Stimulated activated CD8-positive, alpha-beta memory T cell treated with anti-CD3 and anti-CD28 coated beads, Interleukin-2, amount 100 ng/mL, for 1 hour (primary cell): ENCODE results near the gene MYB.
A peak's percentile ranks its signal among the peaks of the same experiment; 100 is the strongest.
"Not testable (repeated sequence)": the region's sequence is repeated elsewhere in the genome, so short reads cannot be mapped to it uniquely, and the experiment has no call there.

Experiments used
- DNase-seq, 2 donors: peaks; one replicate each; pipeline ENCODE4 v3.0.0-alpha.2; 2020; ENCODE audit warnings: low read depth in 2 of 2

Gene MYB

GRCh38 chr6:135164387-135164786 is 16.7 kb upstream of the MYB start:
- DNase-seq, result not testable (repeated sequence)

DNA sequence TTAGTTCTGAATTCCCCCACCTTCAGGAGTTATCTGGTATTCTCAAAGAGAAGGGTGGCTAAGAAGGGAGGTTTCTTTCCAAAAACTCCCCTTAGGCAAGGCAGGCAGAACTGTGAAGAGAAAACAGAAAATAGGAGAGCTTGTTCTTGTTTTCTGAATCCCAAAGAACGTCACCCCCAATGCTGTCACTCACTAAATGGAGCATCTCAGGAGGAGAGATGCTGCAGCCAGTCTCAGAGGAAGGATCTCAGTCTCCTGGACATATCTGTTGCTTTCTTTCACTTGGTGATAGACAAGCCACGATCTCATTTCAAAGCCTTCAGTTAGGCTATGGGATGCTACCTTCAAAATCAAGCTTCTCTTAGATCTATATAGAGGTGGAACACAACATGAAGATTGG is 16.1 kb upstream of the MYB start:
- DNase-seq, result no peak

DNA sequence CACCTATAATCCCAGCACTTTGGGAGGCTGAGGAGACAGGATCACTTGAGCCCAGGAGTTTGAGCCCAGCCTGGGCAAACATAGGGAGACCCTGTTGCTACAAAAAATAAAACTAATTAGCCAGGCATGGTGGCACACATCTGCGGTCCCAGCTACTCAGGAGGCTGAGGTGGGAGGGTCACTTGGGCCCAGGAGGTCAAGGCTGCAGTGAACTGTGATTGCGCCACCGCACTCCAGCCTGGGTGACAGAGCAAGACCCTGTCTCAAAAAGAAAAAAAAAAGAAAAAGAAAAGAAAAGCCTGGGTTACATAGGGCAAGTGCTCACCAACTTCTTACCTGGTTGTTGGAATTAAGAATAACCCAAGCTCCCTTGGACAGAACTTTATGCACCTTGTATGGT is 14.6 kb upstream of the MYB start:
- DNase-seq, result no peak

GRCh38 chr6:135167617-135168016 is 13.5 kb upstream of the MYB start:
- no peak for DNase-seq

DNA sequence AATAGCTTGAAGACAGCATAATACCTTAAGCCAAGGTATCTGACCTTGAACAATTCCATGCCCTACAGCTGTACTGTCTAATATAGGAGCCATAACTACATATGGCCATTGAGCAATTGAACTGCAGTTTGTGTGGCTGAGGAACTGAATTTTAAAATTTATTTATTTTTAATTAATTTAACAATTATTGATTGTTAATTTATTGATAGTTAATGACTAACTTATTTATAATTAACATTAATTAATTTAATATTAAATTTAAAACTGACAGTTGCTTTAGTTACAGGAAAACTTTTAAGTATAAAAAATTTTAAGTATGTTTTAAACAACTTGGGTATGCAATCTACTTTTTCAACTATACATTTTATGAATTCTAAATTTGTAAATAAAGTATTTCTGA is 12.3 kb upstream of the MYB start:
- no peak for DNase-seq

DNA sequence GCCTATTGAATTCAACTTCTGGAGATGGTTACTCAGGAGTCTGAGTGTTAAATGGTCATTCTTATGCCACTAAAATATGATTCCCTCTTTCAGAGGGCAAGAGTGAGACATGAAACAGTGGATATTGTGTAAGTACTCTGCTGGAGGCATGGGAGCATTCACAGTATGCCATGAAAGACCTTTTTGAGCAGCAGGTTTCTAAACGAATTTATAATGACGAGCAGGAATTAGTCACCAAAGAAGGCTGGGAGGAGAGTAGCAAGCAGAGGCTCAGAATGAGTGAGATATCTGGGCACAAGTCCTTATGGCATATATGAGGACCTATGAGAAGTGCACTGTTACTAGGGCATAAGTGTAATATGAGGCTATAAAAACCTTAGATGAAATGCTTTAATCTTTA is 10.9 kb upstream of the MYB start:
- no peak for DNase-seq

DNA sequence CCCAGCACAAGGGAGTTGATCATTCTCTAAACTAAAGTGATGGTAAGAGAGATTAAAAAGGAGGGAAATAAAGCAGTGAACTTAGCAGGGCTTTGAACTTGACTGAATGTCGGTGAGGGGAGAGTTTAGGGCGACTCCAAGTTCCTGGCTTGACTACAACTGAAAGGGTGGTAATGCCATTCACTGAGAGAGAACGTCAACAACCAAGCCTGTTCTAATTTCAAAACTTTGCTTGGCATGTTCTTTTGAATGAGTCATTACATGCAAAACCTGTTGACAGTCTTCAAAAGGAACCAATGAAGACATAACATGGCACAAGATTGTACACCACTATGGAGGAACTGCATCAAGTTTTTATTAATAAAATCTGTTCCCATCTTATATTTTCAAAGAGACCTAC is 10.3 kb upstream of the MYB start:
- no peak for DNase-seq

GRCh38 chr6:135173242-135173988 is 7.7 kb upstream of the MYB start:
- DNase-seq, result no peak

DNA sequence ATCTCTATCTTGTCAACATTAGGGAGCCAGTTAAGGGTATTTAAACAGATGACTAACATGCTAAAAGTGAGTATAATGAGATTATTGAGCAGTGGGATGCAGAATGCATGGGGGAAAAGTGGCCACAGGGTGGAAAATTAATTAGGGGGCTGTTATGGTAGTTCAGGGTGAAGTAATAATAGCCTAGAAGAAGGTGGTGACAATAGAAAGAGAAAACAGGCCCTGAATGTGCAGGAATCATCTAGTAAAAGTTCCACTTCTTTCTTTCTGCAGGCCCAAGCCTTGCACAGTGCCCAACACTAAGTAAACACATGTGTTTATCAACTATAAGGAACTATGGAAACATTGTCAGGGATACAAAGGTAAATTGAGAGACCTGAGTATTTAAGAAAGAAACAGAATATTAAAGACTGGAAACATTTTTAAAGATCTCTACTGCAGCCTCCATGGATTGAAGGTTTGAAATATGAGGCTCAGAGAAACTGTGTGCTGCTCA is 7.1 kb upstream of the MYB start:
- DNase-seq, result no peak

- no peak for DNase-seq
These were observed 5.0 kb upstream of the MYB start for GRCh38 chr6:135176058-135176457.

DNA sequence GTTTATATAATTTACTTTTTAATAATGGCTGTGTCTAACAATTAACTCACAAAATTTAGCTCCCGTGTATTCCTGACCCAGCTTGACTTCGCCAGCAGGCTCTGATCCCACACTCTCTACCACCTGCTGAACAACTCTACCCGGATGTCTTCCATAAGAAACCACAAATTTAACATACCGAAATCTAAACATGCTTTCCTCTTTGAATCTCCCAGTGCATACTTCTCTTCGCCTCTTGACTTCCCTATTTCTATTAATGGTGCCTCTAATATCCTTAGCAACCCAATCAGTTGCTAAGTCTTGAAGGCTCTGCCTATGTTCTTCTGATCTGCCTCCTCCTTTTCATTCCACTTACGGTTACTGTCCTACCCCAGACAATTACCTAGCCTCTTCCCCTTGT is 4.6 kb upstream of the MYB start:
- no peak for DNase-seq

DNA sequence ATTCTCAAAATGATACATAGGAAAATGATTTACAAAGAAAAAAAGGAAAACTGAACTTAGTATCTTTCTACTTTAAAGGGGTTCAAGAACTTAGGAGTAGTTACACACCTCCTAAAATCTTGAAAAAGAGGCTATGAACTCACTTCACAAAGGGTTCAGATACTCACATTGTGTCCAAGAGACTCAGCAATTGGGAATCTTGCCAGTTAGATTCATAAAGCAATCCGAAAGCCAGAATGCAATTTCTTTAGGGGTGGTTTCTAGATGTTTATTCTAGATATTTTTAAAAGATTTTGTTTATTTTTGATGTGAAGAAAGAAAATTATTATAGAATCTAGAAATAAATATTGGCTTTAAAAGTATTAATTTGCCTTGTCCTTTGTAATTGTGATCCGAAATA is 1.7 kb upstream of the MYB start:
- no peak for DNase-seq

- no peak for DNase-seq
These were observed 1.1 kb upstream of the MYB start for GRCh38 chr6:135179920-135180541.

GRCh38 chr6:135181333-135182070 is 394 bp downstream of the MYB start:
- DNase-seq, result no peak

GRCh38 chr6:135182071-135183001 is 1.2 kb downstream of the MYB start:
- no peak for DNase-seq

DNA sequence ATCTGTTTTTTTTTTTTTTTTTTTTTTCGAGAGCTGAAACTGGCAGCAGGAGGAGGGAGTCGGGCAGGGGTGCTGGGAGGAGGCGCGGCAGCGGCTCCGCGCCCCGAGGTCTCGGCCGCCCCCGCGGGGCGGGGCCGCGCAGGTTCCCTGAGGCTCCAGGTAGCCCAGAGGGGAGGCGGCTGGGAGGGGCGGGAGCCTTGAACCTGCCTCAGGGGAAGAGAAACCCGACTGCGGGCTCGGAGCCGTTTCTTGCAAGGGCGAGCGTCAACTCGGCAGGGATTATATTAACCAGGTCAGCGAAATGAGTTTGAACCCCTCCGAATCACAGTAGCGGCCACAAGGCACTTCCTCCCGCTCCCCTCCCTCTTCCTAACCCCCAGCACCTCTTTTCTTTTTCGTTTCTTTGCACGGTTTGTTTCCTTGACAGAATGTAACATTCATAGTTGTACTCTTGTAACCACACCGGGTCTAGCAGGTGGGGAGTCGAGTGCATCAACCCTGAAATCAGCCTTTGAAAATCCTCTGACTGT is 2.0 kb downstream of the MYB start:
- DNase-seq, result peak in 1 of 2 donors; percentile 44

DNA sequence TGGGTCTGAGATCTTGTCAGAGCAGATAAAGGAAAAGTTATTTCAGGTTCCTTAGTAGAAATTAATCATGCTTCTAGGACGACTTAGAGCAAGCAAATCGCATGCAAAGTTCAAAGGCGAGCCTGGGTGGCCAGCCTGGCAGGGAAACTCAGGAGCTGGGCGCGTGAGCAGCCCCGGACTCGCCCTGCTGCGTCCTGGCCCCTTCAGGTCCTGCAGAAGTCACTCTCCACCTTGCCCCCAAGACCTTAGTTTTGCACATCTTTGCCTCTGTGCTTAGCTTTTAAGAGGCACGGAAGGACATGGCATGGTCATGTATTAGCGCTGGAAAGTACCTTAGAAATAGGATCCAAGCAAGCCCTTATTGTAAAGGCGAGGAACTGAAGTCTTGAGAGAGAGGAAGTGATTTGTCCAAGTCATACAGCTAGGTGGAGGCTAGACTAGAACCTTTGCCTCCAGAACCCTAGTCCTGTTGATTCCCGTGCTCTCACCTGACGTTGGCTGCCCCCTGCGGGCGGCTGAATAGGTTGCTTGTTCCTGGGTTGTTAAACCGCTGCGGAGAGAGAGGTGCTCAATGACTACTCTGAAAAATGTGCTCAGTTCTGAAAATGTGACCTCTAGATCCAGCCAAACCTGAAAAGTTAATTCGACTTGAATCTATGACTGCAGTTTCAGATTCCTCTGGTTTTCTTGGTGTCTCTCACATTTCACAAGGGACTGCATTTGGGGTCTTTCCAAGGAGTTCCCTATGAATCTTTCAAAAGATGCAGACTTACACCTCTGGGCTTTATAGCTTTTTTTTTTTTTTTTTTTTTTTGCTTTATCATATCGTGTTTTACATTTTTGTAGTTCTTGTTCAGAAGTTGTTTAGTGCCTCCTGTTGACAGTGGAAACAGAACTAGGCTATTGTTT is 2.7 kb downstream of the MYB start:
- DNase-seq, result peak in 1 of 2 donors; percentile 59

- no peak for DNase-seq
These were observed 4.4 kb downstream of the MYB start for GRCh38 chr6:135185483-135185882.

DNA sequence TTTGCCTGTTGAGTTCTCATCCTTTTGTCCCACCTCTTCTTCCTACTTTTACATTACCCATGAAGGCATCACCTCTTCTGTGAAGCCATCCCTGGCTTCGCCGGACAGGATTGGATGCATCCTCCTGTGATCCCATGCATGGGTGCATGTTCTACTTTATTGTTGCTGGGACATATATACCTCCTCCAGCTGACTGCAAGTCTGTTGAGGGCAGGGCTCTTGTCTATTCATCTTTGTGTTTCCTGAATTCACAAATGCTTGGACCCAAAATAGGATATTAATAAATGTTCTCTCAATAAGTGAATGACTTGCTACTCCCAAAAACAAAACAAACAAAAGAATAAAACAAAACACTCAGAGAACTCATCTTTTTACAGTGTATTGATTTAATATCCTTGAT is 5.1 kb downstream of the MYB start:
- no peak for DNase-seq

DNA sequence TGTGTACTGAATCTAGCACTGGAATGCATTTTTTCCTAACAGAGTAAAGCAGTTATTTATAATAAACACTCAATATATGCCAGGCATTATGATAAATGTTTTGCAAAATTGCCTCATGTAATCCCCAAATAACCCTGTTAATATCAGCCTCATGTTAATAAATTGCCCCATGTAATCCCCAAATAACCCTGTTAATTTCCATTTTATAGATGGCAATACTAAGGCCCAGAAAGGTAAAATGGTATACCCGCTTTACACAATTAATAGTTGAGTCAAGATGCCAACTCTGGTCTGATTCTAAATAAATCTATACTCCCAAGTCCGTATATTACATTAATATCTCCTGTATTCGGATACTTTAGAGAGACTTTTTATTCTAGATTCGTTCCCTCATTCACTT is 6.3 kb downstream of the MYB start:
- DNase-seq, result no peak
